GM18520 (cell line): ENCODE results near the gene TLR5.

Experiments used
- ATAC-seq: cut with Tn5 transposase; IDR thresholded peaks from one replicate; pipeline ENCODE4 v1.9.1; 2021; ENCODE audit not compliant: unreplicated experiment

The TLR5 gene

DNA sequence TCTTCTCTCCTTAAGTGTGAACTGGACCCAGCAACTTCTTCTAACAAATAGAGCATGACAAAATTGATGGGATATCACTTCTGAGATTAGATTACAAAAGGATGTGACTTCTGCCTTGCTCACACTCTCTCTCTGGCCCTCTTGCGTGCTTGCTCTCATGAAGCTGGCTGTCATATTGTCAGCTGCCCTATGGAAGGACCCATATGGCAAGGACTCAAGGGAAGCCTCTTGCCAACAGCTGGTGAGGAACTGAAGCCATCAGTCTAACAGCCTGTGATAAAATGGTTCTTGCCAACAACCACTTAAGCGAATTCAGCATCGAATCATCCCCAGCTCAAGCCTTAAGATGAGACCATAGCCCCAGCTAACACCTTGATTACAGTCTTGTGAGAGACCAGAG is 4.8 kb upstream of the TLR5 start:
- ATAC-seq: no peak

DNA sequence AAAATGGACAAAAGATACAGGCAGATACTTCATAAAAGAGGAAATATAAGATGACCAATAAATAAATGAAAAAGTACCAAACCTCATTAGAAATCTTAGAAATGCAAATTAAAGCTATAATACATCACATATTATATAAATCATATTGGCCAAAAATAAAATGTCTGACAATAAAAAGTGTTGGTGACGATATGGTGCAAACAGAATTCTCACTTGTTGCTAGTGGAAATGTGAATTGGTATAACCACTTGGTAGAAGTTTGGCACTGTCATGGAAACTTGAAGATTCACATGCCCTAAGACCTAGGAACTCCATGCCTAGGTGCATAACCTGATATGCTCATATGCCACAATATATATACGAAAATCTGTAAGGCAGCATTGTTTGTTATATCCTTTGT is 4.4 kb upstream of the TLR5 start:
- ATAC-seq: no peak

GRCh38 chr1:223146745-223147144 is 3.7 kb upstream of the TLR5 start:
- no peak for ATAC-seq

DNA sequence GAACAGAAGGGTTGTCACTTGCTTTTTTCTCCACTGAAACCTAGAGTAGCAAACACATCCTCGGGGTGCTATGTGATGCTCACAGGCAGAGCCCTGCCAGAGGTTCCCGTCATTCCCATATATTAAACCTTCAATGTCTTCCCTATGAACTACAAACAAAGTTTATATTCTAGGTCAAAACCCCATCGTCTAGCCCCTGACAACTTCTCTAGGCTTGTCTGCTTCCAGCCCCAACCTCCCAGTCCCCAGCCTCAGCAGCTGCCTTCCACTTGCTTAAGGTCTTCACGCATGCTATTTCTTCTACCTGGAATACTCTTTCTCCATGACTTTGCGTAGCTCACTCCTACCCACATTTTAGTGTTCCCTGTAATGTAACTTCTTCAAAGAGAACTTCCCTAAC is 1.9 kb upstream of the TLR5 start:
- ATAC-seq: no peak

GRCh38 chr1:223144431-223144830 is 1.4 kb upstream of the TLR5 start:
- ATAC-seq: no peak

GRCh38 chr1:223143537-223144248 is 645 bp upstream of the TLR5 start:
- no peak for ATAC-seq

GRCh38 chr1:223142269-223142668 is 779 bp downstream of the TLR5 start:
- ATAC-seq: no peak

- no peak for ATAC-seq
These were observed 2.2 kb downstream of the TLR5 start for GRCh38 chr1:223140611-223141405.

GRCh38 chr1:223137455-223138085 is 5.5 kb downstream of the TLR5 start:
- ATAC-seq: no peak

GRCh38 chr1:223136086-223136485 is 7.0 kb downstream of the TLR5 start:
- no peak for ATAC-seq

DNA sequence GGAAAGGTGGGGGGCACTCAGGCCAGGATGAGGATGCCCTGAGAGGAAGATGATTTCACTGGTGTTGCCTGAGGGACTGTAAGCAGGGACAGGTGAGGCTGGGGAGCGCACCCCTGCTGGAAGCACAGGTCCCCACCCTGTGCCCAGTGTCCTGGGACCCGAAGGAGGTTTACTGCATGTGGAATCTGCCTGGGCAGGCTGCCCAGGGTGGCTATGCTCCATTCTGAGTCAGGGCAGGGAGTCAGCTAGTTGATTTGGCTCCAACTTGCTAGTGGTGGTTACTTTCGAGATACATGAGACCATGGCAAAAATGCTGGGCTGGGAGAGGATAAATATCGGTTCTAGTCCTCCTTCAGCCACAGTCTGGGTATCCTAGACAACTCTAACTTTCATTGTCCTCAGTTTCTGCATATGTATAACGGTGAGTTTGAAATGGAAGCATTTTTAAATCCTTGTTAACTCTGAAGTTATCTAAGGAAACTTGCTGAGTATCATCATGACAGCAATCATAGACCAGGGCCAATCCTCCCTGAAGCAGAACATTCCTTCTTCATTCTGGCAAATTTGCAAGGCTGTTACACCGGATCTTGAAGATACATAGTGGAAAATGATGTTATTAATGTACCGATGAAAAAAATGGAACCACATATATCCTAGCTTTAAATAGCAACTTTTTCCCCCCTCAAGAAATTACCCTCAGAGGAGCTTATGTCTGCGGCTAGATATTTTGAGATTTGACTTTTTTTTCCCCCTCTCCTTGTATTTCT is 7.7 kb downstream of the TLR5 start:
- no peak for ATAC-seq

DNA sequence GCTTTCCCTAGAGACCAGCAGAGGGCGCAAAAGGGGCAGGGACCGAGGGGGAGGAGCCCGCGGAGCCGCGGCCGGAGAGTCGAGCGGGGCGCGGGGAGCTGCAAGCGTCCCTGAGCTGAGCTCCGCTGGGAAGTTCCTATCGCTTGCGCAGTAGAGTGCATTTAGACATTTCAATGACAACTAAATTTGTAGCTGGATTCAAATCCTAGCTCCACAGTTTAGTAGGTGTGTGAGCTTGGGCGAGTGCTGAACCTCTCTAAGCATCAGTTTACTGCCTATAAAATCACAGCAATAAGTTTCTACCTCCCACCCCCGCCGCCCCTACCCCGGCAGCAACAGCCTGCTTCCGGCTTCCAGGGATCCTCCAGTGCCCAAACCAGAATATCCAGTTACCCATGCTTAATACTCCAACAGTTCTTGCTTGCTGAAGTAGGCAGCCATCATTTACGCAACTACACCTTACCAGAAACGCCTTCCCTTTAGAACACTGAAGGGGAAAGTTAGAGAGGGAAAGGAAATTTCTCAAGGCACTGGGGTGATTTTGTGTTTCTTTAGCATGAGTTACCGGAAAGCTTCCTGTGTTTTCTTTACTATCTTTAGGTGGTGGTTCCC is 9.1 kb downstream of the TLR5 start:
- ATAC-seq: peak; percentile 45

DNA sequence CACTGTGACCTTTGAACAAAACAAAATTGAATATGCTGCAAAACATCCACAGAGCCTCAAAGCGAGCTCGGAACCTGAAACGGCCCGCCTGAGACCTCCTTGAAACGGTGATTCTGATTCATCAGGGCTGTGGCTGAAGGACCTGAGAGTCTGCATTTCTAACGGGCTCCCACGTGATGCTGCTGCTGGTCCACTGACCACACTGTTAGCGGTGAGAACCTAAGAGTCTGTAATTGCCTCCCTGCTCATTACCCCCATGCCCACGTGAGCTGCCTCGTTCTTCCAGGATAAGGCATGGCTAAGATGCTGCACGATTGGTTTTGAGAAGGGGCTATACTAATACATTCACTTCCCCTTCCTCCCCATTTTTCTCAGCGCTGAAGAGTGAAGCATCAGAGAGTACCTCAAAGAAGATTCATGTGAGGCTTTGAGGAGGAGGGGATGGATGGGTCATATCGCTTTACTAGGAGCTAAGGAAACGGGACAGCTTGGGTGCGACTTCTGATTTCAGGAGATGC is 9.7 kb downstream of the TLR5 start:
- no peak for ATAC-seq

DNA sequence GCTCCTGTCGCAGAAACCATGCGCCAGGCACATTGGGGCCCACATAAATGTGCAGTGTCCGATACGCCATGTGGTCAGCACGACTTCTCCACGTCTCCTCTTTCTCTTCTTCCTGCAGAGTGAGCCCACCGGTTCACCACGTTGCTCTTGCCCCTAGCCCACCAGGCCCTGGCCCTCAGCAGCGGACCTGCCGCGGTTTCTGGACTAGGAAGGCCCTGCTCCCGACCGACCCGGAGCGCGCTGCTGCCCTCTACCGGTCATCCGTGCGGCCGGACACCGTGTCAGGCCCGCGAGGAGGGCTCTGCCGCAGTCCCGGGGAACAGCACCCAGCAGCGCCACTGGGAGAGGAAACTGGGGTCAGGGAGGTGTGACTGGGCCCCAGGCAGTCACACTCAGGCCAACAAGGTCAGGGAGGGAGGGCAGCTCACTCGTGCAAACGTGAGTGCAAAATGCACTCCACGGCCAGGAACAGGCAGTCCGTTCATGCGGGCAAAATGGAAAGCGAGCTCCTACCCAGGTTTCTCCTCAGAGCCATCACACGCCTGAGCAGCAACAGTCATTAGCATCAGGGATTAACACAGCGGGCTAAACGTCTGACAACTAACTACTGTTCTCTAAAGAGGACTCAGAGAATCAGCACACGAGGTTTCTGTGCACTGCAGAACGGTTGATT is 13.7 kb downstream of the TLR5 start:
- ATAC-seq: no peak

DNA sequence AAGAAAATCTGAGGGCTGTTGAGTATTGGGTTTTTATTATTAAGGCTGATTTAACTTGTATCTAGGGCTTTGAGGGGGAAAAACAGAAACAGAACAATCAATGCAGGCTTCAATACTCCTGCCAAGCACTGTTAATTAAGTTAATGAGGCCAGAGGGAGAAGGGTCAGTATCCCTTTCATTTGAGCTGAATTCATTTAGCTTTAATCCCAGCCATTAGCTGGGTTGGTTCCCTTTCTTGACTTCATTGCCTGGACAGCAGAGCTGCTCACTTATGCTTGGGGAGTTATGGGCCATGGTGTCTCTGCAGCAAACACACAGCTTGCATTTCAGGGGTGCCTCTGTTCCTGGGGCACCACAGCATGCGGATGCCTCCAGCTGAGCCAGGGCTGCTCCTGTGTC is 16.3 kb downstream of the TLR5 start:
- ATAC-seq: no peak

- no peak for ATAC-seq
These were observed 17.3 kb downstream of the TLR5 start for GRCh38 chr1:223125766-223126165.

GRCh38 chr1:223123011-223123610 is 19.9 kb downstream of the TLR5 start:
- ATAC-seq: no peak

DNA sequence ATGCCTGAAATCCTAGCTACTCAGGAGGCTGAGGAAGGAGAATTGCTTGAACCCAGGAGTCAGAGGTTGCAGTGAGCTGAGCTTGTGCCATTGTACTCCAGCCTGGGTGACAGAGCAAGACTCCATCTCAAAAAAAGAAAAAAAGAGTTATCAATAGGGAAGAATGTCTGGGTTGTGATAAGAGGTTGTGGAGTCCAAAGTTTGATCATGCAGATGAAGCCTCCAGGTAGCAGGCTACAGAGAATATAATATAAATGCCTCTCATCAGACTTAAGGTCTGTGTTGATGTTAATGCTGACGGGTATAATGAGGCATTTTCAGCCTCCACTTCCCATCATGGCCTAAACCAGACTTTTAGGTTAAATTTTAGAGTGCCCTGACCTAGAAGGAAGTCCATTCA is 24.6 kb downstream of the TLR5 start:
- ATAC-seq: no peak

DNA sequence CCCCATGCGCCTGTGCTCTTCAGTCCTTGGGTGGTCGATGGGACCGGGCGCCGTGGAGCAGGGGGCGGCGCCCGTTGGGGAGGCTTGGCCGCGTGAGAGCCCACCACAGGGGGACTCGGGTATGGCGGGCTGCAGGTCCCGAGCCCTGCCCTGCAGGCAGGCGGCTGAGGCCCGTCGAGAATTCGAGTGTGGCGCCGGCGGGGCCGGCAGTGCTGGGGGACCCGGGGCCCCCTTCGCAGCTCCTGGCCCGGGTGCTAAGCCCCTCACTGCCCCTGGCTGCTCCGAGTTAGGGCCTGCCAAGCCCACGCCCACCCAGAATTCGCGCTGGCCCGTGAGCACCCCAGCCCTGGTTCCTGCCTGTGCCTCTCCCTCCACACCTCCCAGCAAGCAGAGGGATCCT is 26.1 kb downstream of the TLR5 start:
- no peak for ATAC-seq

DNA sequence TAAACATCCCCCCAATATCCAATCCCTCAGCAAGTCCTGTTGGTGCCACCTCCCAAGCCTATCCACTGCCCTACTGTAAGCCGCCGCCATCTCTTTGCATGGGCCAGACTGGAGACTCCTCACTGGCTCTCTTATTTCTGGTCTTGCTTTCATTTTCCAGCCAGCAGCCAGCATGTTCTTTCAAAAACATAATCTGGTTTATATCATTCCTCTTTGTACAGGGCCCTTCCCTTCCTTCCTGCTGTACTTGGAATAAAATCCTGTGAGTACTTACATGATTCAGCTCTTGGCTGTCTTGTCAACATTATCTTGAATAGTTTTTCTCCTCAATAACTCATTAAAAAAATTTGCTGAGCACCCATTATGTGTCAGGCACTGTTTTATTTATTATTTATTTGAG is 28.2 kb downstream of the TLR5 start:
- ATAC-seq: no peak
